Epithelial cell of proximal tubule (primary cell): Measurements from ENCODE around the gene IGF1R. TPM values are rescaled to one million over a fixed set of nuclear protein-coding genes. Genes with fewer than 3 reads are reported as not detected.

Source experiments
- DNase-seq: peaks from one replicate; pipeline ENCODE4 v3.0.0-alpha.2; 2011; ENCODE audit warnings: low read depth
- H3K4me3 ChIP-seq: 2 replicates; pipeline ENCODE4 v1.5.1; 2011; ENCODE audit warnings: low read depth, mild to moderate bottlenecking, low read length
- CTCF ChIP-seq: conservative IDR thresholded peaks from 2 replicates; pipeline ENCODE4 v1.5.1; 2012; ENCODE audit warnings: low read depth, mild to moderate bottlenecking, low read length
- total RNA-seq: library from RNA; depleted of rRNA; stranded (reverse); fragments of >200 nt; gene quantifications from 2 replicates; pipeline ENCODE4 v1.2.3, GENCODE V29; 2015

The IGF1R gene
- total RNA-seq, 1 donor from 2014 or later: 14.5 TPM

- DNase-seq: no peak
- no peak overlapping the region for H3K4me3 ChIP-seq
Observed at GRCh38 chr15:98881526-98882520, 233.5 kb downstream of the IGF1R start.

GRCh38 chr15:98883478-98883877 is 235.1 kb downstream of the IGF1R start:
- no peak for DNase-seq
- TF ChIP-seq CTCF: no peak
- no peak overlapping the region for H3K4me3 ChIP-seq

More at GRCh38 chr15:98881526-98882520, 233.5 kb downstream of the IGF1R start:
- peak; percentile 59 for TF ChIP-seq CTCF

- no peak overlapping the region for H3K4me3 ChIP-seq
- TF ChIP-seq CTCF: no peak
- no peak for DNase-seq
Observed at GRCh38 chr15:98884894-98885293, 236.6 kb downstream of the IGF1R start.

- no peak overlapping the region for H3K4me3 ChIP-seq
- DNase-seq: no peak
- no peak for TF ChIP-seq CTCF
Observed at GRCh38 chr15:98887976-98888375, 239.6 kb downstream of the IGF1R start.

GRCh38 chr15:98888820-98889479 is 240.6 kb downstream of the IGF1R start:
- no peak for DNase-seq
- H3K4me3 ChIP-seq: no peak overlapping the region
- TF ChIP-seq CTCF: no peak

- no peak for TF ChIP-seq CTCF
- H3K4me3 ChIP-seq: no peak overlapping the region
- DNase-seq: no peak
Observed at GRCh38 chr15:98889930-98890695, 241.8 kb downstream of the IGF1R start.
